Astrocyte of the spinal cord (primary cell): ENCODE data around the gene CCDC187.

Experiments used
- DNase-seq: peaks from one replicate; pipeline ENCODE4 v3.0.0; 2011; ENCODE audit warnings: low read depth, low spot score
- H3K4me3 ChIP-seq: 2 replicates; pipeline ENCODE4 v1.5.1; 2011; ENCODE audit warnings: low read depth, mild to moderate bottlenecking, low read length, moderate library complexity
- in situ Hi-C: cut with HindIII; loops from 2 replicates; pipeline ENCODE4 v1.10.0; 2017; ENCODE audit warnings: low sequenced_read_pairs
- TF ChIP-seq, protein P1 (sequence below): IDR thresholded peaks from 2 replicates; pipeline ENCODE4 v1.5.1; 2012; ENCODE audit warnings: low read depth, mild to moderate bottlenecking, low read length, inconsistent platforms

CCDC187 gene

DNA sequence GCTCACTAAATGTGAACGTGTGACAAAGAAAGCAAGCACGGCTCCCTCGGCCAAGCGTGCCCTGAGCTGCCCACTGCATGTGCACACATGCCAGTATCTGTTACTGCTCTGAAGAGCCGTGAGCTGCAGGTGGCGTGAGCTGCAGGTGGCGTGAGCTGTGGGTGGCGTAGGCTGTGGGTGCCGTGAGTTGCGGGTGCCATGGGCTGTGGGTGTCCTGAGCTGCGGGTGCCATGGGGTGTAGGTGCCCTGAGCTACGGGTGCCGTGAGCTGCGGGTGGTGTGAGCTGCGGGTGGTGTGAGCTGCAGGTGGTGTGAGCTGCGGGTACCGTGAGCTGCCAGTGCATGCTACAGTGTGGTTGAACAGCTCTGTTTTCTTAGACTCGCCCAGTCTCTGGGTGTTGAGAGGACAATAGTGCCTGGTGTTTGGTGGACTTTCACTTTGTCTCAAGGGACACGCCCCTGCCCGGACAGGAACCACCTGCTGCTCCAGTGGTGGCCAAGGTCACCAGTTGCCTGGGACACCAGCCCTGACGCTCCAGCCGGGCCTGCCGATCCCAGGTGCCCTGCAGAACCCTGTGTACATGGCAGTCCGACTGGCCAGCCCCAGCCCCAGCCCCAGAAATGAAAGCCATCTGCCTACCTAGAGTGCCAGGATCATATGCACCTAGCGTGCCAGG lies 6.7 kb downstream of the CCDC187 start:
- DNase-seq, result no peak
- no peak overlapping the region for H3K4me3 ChIP-seq
- in situ Hi-C loops, result no loop called here
- TF ChIP-seq, protein P1, sequence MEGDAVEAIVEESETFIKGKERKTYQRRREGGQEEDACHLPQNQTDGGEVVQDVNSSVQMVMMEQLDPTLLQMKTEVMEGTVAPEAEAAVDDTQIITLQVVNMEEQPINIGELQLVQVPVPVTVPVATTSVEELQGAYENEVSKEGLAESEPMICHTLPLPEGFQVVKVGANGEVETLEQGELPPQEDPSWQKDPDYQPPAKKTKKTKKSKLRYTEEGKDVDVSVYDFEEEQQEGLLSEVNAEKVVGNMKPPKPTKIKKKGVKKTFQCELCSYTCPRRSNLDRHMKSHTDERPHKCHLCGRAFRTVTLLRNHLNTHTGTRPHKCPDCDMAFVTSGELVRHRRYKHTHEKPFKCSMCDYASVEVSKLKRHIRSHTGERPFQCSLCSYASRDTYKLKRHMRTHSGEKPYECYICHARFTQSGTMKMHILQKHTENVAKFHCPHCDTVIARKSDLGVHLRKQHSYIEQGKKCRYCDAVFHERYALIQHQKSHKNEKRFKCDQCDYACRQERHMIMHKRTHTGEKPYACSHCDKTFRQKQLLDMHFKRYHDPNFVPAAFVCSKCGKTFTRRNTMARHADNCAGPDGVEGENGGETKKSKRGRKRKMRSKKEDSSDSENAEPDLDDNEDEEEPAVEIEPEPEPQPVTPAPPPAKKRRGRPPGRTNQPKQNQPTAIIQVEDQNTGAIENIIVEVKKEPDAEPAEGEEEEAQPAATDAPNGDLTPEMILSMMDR, result no peak

DNA sequence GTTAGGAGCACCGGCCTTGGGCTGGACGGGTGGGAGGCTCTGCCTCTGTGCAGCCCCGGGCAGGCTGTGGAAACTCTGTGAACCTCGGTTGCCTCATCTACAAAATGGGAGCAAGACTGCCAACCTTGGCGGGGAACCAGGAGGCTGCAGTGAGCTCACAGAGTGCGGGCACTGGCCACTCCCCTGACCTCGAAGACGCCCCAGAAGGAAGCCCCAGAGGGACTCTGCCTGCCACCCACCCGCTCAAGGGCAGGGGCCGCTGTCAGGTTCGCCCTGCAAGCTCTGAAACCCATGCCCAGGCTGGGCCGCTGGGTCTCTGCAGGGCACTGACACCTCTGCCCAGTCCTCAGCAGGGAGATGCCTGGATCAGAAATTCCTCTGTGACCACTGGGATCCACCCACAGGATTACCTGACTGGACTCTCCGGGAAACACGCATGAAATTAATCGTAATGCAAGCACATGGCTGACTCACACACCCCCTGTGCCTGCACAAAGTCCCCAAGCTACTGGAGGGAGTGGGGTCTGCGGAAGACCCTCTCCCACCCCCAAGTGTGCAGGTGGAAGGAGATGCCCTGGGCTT lies 7.4 kb downstream of the CCDC187 start:
- H3K4me3 ChIP-seq, result no peak overlapping the region
- TF ChIP-seq, protein P1, result no peak
- in situ Hi-C loops, result no loop called here
- DNase-seq, result no peak

DNA sequence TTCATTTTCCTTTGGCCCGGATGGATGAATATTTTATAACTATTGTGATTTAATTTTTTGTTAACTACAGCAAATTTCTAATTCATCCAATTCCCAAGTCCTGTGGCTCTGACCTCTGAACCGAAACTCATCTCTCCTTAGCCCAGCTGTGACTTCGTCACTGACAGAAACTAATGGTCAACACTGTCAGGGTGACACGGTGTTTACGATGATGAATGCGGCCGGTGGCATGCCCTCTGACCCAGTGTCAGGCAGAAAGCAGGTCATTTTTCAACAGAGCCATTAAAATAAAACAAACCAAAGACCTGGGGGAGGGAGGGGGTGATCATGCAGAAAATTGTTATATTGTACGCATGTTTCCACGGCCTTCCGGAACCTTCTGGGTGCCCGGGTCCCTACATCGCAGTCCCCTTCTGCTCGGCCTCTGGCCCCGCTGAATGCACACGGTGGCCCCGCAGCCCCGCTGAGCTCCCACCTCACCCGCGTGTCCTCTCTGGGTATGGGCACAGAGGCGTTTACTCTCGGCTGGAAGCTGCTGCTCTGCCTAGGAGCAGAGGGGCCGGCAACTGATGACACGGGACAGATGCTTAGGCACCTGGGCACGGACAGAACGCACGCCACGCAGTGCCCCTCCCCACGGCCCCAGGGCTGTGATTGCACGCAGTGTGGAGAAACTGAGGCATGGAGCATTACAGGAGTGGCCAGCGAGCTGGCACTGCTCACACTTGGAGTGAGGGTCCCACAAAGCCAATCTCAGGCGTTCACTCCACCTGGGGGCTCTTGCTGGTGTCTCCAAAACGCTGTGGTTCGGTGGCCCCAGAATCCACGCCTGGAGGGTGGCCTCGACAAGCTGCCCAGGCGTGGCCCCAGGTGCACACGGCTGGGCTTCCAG lies 8.1 kb downstream of the CCDC187 start:
- TF ChIP-seq, protein P1, result no peak
- in situ Hi-C loops, result no loop called here

DNA sequence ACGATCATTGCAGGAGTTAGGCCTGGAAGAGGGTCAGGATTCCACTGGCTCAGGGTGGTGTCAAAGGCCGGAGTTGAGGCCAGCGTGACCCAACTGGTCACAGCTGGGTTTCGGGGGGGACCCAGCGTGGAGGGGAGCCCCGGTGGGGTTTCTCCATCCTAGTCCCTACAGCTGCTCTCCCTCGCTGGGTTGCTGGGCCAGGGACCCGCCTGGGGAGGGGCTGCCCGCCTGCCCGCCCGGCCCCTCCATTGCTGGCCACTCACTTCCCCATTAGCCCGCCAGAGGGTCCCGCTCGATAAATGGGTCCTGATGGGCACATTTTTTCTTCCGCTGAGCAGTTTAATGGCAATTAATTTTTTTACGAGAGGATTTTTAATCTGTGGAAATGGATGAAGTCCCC lies 8.8 kb downstream of the CCDC187 start:
- no peak overlapping the region for H3K4me3 ChIP-seq
- DNase-seq, result no peak
- TF ChIP-seq, protein P1, result no peak
- in situ Hi-C loops, result no loop called here

More for the DNA sequence above, 8.1 kb downstream of the CCDC187 start:
- no peak for DNase-seq
- no peak overlapping the region for H3K4me3 ChIP-seq

DNA sequence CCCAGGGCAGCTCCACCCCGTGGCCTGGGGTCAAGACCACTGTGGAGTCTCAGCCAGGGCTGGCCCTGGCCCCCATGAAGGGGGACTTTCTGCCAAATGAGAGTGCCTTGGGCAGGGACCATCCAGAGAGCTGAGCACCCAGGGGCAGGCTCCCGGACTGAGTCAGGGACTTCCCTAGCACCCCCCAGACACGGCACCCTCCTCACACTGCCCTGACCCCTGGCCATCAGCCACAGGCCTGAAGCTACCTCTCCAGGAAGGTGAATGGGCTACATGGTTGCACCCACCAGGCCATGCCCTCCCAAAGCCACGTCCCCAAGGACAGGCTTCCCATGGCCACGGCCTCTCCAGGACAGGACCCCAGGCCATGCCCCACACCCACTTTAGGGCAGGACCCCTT lies 9.5 kb downstream of the CCDC187 start:
- TF ChIP-seq, protein P1, result no peak
- DNase-seq, result no peak
- H3K4me3 ChIP-seq, result no peak overlapping the region
- in situ Hi-C loops, result no loop called here

DNA sequence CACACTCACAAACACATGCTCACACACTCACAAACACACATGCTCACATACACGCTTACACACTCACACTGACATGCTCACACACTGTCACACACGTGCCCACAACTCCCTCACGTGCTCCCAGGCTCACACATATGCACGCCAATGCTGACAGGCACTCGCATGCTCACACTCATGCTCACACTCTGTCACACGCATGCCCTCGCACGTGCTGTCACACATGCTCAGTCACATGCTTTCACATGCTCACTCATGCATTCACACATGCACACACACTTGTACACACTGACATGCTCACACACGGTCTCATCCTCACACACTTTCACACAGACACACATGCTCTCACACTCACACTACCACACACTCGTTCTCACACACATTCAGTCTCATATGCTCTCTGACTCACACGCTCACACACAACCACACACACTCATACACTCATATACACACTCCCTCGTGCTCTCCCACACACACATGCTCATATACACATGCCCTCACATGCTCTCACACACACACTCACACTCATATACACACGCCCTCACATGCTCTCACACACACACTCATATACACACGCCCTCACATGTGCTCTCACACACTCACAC lies 10.3 kb downstream of the CCDC187 start:
- no peak for DNase-seq
- in situ Hi-C loops, result no loop called here
- no peak overlapping the region for H3K4me3 ChIP-seq
- TF ChIP-seq, protein P1, result no peak
